CD4-positive, alpha-beta T cell treated with Interleukin-4 for 1 hour (primary cell): ENCODE data around the gene CLMN.

Source experiments
- DNase-seq, 2 donors: peaks; one replicate each; pipeline ENCODE4 v3.0.0-alpha.2; 2020 to 2022

CLMN gene

GRCh38 chr14:95236221-95236620, 83.5 kb downstream of the CLMN start:
- no peak for DNase-seq

GRCh38 chr14:95235767-95236166, 83.9 kb downstream of the CLMN start:
- DNase-seq = no peak

GRCh38 chr14:95235351-95235750, 84.4 kb downstream of the CLMN start:
- DNase-seq = no peak

- no peak for DNase-seq
Measured at GRCh38 chr14:95234426-95234825, 85.3 kb downstream of the CLMN start.

- peak in 1 of 2 donors; percentile 17 for DNase-seq
Measured at GRCh38 chr14:95233702-95234241, 85.9 kb downstream of the CLMN start.

- DNase-seq = no peak
Measured at GRCh38 chr14:95232894-95233584, 86.7 kb downstream of the CLMN start.

GRCh38 chr14:95231966-95232633, 87.6 kb downstream of the CLMN start:
- DNase-seq = no peak

- DNase-seq = no peak
Measured at GRCh38 chr14:95229749-95230148, 90.0 kb downstream of the CLMN start.

- no peak for DNase-seq
Measured at GRCh38 chr14:95228240-95228639, 91.5 kb downstream of the CLMN start.

GRCh38 chr14:95227279-95227860, 92.3 kb downstream of the CLMN start:
- no peak for DNase-seq

GRCh38 chr14:95226801-95227200, 92.9 kb downstream of the CLMN start:
- DNase-seq = no peak

GRCh38 chr14:95225251-95225887, 94.3 kb downstream of the CLMN start:
- no peak for DNase-seq

GRCh38 chr14:95222870-95223398, 96.8 kb downstream of the CLMN start:
- DNase-seq = no peak

GRCh38 chr14:95222151-95222631, 97.5 kb downstream of the CLMN start:
- DNase-seq = no peak

- no peak for DNase-seq
Measured at GRCh38 chr14:95221531-95221930, 98.2 kb downstream of the CLMN start.

GRCh38 chr14:95220663-95221231, 99.0 kb downstream of the CLMN start:
- no peak for DNase-seq

- DNase-seq = no peak
Measured at GRCh38 chr14:95218472-95219193, 101.1 kb downstream of the CLMN start.

- DNase-seq = no peak
Measured at GRCh38 chr14:95218006-95218405, 101.7 kb downstream of the CLMN start.

- DNase-seq = no peak
Measured at GRCh38 chr14:95217391-95217900, 102.3 kb downstream of the CLMN start.

- no peak for DNase-seq
Measured at GRCh38 chr14:95216008-95216407, 103.7 kb downstream of the CLMN start.

GRCh38 chr14:95215094-95215725, 104.5 kb downstream of the CLMN start:
- DNase-seq = no peak
